Measurements from ENCODE around the gene XPO5.
"Not testable (repeated sequence)": the region's sequence is repeated elsewhere in the genome, so short reads cannot be mapped to it uniquely, and the experiment has no call there.

Gene XPO5

DNA sequence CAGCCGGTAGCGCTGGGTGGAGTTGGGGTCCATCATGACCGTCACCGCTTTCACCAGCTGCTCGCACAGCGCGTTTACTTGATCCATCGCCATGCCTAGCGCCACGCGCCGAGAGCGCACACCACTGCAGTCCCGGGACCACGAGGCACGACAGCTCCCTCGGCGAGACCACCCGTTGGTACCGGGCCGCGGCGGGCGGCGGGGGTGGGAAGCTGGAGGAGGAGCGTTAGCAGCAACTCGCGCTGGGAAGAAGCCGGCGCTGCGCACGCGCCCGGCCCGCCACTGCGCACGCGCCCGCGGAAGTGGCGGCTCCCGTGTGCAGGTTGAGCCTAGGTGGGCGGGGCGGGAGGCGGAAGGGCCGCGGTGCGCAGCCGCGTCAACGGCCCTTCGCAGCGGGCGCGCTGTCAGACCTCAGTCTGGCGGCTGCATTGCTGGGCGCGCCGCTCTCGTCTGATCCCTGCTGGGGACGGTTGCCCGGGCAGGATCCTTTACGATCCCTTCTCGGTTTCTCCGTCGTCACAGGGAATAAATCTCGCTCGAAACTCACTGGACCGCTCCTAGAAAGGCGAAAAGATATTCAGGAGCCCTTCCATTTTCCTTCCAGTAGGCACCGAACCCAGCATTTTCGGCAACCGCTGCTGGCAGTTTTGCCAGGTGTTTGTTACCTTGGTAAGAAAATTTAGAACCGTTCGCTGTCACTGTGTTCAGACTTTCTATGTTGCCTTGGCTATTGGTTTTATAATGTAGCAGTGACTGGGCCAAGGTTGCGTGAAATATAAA is at the start of gene XPO5, which contains the start of gene POLH:
XPO5 (minus strand) TSS at position 267 of the 780 bp plus-strand sequence; CDS start at position 93, 174 bp downstream.
POLH (plus strand) TSS at position 414 of the 780 bp plus-strand sequence. CDS start 6,135 bp downstream, outside the sequence.
- peak; percentile 53 for DNase-seq

- DNase-seq: no peak
These were observed 49.7 kb upstream of the XPO5 start for GRCh38 chr6:43625393-43625992.

DNA sequence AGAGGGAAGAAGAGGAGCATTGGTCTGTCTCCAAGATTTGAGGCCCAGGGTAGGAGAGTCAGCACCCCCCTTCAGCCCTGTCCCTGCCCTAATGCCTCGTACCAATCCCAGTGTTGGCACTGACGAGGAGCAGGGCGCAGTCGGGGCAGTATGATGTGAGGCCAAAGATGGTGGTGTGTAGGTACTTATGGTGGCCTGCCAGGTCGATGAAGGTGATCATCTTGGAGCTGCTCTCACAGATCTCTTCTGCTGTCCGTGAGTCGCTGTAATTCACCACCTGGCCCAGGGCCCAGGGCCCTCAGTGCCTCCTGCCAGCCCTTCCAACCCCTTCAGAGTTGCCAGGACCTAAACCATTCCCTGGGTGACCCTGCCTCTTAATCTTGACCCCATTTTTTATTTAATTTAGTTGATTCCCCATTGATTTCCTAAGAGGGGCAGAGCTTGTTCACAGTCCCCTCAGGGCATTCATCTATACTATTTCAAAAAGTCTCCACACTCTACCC is 49.0 kb upstream of the XPO5 start:
- no peak for DNase-seq

DNA sequence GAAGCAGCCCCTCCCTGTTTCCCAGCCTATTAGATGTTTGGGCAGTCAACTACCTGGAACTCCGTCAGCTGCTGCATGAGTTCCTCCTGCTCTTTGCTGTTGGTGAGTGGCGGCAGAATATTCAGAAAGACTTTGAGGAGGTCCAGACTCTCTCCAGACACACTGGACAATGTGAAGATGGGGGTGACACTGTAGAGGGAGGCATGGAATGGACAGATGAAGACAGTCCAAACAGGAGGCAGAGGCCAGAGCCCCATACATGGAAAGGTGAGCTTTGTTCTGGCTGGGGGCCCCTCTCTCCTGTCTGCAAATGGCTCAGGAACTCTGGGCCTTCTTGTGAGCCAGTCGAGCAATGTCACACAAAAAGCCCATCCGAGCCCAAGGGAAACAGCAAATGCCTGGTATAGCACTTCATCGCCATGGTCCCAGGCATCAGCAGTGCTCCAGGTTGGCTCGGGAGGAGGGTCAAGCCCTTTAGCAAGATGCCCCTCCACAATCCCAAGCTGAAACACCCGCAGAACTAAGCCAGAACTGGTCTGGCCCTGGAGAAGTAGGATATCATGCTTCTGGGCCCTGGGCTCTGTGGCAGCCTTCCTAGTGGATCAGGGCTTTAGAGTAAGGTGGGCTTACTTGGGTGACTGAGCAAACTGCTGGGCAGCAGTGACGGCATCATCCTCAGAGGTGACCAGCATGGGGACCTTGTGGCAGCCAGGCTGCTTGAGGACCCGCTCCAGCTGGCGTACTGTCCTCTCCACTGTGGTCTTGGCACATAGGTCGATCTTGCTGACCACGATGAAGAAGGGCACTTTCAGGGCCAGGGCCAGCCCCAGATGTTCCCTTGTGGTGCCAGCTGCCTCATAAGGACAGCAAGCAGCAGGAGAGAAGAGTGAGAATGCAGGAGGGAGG is 48.3 kb upstream of the XPO5 start:
- DNase-seq: no peak

DNA sequence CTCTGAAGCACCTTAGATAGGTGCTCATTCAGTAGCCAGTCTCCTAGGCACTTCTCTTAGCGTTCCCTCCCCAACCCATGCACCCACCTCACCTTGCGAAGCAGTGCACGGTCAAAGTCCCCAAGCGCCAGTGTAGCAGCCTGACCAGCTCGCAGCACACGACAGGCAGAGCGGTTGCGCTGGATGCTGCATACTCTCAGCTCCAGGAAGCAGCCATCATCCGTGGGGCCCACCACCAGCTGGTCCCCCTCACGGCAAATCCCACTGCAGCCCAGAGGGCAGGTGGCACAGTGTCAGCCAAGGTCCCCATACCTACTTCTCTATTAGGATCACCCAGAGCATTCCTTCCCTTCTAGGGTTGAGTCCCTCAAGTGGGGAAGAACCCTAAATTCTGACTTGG is 46.7 kb upstream of the XPO5 start:
- DNase-seq: no peak

- no peak for DNase-seq
These were observed 46.0 kb upstream of the XPO5 start for GRCh38 chr6:43621836-43622180.

GRCh38 chr6:43621078-43621835 is 45.4 kb upstream of the XPO5 start:
- DNase-seq: no peak

DNA sequence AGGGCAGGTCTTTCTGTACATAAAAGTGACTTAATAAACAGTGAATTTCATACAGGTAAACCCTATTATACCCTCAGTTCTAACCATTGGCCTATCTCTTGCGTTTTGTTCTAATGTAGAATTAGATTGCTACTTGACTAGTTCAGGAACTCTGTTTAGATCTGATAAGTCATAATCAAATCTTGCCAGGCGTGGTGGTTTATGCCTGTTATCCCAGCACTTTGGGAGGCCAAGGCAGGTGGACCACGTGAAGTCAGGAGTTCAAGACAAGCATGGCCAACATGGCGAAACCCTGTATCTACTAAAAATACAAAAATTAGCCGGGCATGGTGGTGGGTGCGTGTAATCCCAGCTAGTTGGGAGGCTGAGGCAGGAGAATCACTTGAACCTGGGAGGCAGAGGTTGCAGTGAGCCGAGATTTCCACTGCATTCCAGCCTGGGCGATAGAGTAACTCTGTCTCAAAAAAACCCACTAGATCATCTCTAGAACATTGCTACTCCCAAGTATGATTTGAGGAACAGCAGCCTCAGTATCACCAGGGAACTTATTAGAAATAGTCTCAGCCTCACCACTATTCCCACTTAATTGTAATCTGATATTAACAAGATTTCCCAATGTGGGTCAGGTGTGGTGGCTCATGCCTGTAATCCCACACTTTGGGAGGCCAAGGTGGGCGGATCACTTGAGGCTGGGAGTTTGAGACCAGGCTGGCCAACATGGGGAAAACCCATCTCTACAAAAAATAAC is 41.1 kb upstream of the XPO5 start:
- DNase-seq: no peak

GRCh38 chr6:43614396-43614730 is 38.5 kb upstream of the XPO5 start:
- DNase-seq: no peak

GRCh38 chr6:43613721-43614395 is 38.0 kb upstream of the XPO5 start:
- DNase-seq: no peak

DNA sequence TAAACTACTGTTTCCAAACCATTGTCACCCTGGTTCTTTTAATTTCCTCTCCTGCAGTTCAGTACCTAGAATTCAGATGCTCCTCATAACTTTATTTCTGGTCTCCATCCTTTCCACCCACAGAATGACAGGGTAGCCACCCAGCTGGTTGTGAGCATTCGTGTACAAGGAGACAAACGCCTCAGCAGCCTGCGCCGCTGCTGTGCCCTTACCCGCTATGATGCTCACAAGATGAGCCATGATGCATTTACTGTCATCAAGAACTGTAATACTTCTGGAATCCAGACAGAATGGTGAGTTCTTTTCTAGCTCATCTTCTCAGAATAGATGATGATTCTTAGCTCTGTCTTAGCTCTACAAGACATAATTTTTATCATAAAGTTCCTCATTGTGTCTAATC is 34.6 kb upstream of the XPO5 start:
- no peak for DNase-seq

DNA sequence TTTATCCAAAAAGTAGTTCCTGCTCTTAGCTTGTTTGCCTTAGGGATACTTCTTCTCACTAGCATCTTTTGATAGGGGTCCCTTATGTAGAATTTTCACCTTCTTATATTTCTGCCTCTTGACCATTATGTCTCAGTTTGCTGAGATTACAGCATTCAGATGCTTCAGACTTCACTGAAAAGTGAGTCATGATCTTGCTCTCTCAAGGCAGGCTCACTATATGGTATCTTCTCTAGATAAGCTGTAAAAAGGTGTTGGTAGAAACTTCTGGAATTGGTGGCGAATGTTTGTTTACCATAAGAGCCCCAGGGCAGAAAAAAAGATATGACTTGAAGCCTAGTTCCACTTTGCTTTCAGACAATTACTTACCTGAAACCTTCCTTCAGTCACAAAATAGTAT is 33.6 kb upstream of the XPO5 start:
- DNase-seq: no peak

DNA sequence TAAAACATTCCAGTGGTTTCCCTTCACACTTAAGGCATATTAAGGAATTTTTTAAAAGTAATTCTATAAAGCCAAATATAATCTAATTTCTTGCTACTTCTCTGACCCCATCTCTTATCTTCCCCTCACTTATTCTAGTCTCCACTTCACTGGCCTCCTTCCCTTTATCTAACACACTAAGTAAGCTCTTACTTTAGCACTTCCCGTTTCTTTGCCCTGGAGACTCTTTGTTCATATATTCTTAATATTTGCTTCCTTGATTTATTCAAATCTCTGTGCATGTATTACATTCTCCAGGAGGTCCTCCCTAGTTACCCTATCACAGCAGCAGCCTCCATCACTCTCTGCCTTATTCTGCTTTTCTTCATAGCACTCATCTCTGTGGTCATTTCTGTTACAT is 33.0 kb upstream of the XPO5 start:
- no peak for DNase-seq

DNA sequence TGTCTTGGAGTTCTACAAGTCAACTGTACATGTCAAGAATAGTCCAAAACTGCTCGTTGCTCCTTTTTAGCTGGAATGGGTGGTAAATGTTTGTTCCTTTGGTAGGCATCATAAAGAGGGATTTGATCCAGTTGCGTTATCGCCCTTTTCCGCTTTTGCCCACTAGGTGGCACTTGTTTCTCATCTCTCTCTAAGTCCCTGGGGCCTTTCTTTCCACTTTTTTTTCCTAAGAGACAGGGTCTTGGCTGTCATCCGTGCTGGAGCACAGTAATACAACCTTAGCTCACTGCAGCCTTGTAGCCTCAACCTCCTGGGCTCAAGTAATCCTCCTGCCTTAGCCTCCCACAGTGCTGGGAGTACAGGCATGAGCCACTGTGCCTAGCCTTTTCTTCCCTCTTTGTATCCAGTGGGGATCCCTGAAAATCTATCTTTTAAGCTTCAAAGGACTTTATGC is 32.5 kb upstream of the XPO5 start:
- peak; percentile 12 for DNase-seq

DNA sequence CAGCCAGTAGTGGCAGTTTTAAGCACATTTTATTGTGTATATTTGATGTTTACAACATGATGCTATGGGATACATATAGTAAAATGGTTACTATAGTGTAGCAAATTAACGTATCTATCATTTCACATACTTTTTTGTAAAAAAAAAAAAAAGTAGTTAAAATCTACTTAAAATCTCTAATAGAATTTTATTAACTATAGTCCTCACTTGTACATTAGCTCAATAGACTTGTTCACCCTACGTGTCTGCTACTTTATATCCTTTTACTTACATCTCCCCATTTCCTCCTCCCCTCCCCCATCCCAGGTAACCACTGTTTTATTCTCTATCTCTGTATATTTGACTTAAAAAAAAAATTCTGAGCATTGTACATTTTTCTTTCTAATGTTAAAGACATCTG is 30.2 kb upstream of the XPO5 start:
- DNase-seq: no peak

DNA sequence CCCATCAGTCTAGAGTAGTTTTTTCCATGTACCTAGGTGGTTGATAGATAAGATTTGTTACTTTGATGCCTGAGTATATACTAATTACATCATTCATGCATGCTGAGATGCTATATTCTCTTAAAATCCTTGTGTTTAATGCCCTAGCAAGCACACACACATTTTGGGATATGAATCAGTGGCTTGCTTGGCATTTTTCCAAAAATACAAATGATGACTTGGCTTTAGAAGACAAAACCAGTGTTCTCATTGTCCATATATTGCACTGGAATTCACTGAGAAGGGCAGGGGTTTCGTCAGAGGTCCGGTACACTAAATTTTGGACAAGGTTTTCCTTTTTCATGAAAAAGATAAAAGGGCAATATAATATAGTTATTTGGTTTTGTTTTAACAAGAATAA is 28.3 kb upstream of the XPO5 start:
- DNase-seq: no peak

DNA sequence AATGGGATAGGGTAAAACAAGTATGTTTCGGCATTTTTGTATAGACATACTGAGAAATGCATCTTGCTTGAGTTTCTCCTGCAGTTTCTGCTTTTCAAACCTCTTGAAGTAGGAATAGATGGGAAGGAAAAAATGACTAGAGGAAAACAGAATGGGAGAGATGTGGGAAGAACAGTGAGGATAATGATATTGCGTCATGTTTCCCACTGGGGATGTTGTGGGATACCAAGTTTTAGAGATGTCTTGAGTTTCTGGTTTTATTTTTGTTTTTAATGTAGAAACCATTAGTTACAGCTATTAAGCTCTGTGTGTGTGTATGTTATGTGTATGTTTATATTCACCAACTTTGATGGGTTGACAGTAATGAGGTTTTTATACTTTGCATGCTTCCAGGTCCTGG is 24.8 kb upstream of the XPO5 start:
- DNase-seq: no peak

DNA sequence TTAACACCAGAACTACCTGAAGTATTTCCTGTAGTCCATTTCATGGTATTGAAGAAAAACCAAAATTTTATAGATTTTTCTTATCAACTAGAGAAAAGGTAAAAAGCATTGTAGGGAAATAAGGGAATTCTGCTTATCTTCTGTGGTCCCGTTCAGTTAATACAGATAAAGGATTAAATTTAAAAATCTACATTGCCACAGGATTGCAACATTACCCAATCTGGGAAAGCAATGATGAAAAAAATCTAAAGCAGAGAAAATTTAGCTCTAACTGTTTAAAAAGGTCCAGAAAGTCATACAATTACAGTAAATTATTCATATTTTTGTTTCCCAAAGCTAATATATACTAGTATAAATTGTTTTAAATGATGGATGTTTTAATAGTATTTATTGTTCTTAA is 18.1 kb upstream of the XPO5 start:
- no peak for DNase-seq

GRCh38 chr6:43589564-43589963 is 13.7 kb upstream of the XPO5 start:
- DNase-seq: not testable (repeated sequence)

- no peak for DNase-seq
These were observed 12.4 kb upstream of the XPO5 start for GRCh38 chr6:43588194-43588593.

DNA sequence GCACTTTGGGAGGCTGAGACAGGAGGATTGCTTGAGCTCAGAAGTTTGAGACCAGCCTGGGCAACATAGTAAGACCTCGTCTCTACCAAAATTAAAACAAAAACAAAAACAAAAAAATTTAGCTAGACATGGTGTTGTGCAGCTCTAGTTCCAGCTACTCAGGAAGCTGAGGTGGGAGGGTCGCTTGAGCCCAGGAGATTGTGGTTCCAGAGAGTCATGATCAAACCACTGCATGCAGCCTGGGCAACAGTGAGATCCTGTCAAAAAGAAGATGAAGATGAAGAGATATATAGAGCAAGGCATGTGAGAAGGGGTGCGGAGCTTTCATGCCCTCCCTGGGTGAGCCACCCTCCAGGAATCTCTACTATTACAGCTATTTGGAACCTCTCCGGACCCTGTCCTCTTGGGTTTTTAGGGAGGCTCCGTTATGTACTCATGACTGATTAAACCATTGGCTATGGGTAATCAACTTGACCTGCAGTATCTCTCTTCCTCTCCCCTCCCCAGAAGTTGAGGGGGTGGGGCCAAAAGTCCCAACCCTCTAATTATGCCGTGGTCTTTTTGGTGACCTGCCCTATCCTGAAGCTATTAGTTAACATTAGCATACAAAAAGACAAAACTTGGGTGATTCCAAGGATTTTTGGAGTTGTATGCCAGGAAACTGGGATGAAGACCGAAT is 9.2 kb upstream of the XPO5 start:
- no peak for DNase-seq

All from NCI-H2107 (cell line).